Measurements from ENCODE around the gene WFIKKN2.

DNA sequence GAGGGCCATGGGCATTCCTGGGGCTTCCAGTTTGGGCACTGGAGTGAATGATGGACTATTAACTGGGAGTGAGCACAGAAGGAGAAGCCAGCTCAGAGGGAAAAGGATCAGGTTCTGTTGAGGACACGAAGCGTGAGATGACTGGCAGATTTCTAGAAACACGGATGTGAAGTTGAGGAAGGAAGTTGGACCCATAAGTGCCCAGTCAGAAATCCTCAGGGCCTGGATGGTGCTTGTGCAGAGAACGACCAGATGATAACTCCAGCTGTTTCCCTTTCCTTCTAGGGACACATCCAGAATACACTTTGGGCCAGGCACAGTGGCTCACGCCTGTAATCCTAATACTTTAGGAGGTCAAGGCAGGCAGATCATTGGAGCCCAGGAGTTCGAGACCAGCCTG lies 44.8 kb upstream of the WFIKKN2 start:
- TF ChIP-seq, protein P1, sequence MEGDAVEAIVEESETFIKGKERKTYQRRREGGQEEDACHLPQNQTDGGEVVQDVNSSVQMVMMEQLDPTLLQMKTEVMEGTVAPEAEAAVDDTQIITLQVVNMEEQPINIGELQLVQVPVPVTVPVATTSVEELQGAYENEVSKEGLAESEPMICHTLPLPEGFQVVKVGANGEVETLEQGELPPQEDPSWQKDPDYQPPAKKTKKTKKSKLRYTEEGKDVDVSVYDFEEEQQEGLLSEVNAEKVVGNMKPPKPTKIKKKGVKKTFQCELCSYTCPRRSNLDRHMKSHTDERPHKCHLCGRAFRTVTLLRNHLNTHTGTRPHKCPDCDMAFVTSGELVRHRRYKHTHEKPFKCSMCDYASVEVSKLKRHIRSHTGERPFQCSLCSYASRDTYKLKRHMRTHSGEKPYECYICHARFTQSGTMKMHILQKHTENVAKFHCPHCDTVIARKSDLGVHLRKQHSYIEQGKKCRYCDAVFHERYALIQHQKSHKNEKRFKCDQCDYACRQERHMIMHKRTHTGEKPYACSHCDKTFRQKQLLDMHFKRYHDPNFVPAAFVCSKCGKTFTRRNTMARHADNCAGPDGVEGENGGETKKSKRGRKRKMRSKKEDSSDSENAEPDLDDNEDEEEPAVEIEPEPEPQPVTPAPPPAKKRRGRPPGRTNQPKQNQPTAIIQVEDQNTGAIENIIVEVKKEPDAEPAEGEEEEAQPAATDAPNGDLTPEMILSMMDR (optimal IDR thresholded peaks at IDR 0.05 in 1 of 3, IDR thresholded peaks at IDR 0.05 in 1 of 3, conservative IDR thresholded peaks at IDR 0.05 in 1 of 3; ENCODE audit: extremely low read depth in 1 of 3, insufficient read depth in 2 of 3, low read length in 3 of 3) = no peak
- TF ChIP-seq EZH2 (IDR thresholded peaks at IDR 0.05; ENCODE audit: low read length) = no peak

All from keratinocyte (primary cell).